Measurements from ENCODE around the gene PRKCD. TPM values are rescaled to one million over a fixed set of nuclear protein-coding genes. Genes with fewer than 3 reads are reported as not detected.

Gene PRKCD
- total RNA-seq, result 2.8 and 5.0 TPM in 2 replicates

DNA sequence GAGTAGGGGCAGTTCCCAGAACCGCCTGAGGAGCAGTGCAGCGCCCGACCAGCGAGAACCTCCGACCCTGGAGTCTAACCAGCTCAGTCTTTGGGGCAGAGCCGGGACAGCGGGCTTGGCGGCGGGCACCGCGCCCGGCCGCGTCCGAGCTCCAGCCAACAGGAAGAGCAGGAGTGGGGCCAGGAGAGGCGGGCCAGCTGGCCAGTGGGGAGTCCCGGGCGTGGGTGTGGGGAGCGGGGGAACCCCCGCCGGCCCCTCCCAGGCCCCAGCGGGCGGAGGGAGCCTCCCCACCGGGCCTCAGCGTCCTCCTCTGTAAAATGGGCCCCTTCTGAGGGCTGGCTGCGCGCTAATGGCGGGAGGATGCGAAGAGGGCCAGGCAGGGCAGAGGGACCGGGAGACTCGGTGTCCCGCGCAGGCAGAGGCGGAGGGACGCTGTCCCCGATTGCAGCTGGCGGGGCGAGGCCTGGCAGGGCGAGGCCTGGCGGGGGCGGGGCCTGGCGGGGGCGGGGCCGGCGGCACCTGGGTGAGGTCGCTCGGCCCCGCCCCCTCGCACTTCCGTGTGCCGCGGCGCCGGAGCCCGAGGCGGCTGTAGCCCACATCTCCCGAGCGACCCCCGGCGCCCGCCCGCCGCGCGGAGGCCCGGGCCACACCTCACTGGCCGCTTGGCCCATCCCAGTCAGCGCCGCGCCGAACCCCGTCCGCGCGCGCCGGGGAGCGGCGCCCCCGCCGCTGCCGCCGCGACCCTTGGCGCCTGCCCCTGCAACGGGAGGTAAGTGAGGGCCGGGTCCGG lies at the start of gene PRKCD:
Gene PRKCD (plus strand): TSS at position 550 of the 790 bp plus-strand sequence. CDS start 17,214 bp downstream, outside the sequence.

DNA sequence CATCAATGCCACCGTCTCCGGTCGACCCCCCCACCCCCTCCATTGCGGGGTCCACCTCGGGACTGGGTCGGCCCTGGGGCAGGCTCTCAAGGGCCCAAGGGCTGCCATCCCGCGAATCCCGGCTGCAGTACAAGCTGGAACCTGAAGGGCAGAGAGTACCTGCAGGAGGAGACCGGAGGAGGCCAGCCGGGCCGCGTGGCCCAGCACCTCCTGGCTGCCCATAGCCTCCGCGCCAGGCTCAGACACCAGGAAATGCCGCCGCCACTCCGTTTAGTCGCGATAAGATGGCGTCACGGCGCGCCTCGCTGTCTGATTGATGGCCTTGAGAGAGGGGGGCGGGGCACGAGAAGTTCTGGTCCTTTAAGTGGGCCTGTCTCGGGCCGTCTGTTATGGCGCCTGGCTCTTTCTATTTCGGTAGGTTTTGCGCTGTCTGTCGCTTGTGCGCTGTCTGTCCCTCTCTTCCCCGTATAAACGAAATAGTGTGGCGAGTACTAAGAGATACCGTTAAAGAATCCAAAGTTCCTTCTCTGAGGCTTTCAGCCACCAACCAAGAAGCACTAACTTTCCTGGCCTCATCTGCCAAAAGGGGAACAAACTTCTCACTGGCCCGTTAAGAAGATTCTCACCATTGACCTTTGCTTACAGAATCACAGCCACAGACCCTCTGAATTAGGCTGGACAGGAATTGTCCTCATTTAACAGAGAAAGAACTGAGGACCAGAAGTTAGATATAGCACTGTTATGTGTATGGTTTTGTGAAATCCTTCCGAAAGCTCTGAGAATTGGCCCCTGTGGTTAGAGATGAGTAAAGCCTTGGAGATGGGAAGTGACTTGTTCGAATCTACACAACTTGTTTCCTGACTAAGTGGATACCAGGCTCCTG lies 30.6 kb upstream of the PRKCD start, which contains the start of gene RFT1:
Gene RFT1 (minus strand): TSS at position 257 of the 883 bp plus-strand sequence. CDS start 35 bp downstream, at position 222.

Other genes starting within 250 kb of the PRKCD start
- gene SFMBT1, start 115.1 kb upstream of the PRKCD start, total RNA-seq, result 4.2 and 7.1 TPM in 2 replicates
- gene RFT1, start 30.8 kb upstream of the PRKCD start, total RNA-seq, result 9.1 and 9.9 TPM in 2 replicates
- gene TKT, start 94.8 kb downstream of the PRKCD start, total RNA-seq, result 266 and 310 TPM in 2 replicates
- 7.8 and 9.1 TPM in 2 replicates for gene DCP1A, start 186.3 kb downstream of the PRKCD start, total RNA-seq